Gastroesophageal sphincter (tissue), 3 donors: ENCODE data around the gene KLHDC9.

Source experiments
- CTCF ChIP-seq, 4 experiments: fragments of 200-600 bp in 2 of 4; fragments of 450-650 bp in 2 of 4; sonication (generic) in 1 of 4; IDR thresholded peaks; one replicate each; pipeline ENCODE4 v1.5.1; 2017 to 2019; ENCODE audit warnings: antibody characterized with exemption in 4 of 4, mild to moderate bottlenecking in 2 of 4, moderate library complexity in 2 of 4
- EP300 ChIP-seq: sonication (generic); formaldehyde crosslinking; IDR thresholded peaks from one replicate; pipeline ENCODE4 v1.6.1; 2017; ENCODE audit warnings: antibody characterized with exemption, mild to moderate bottlenecking
- POLR2A ChIP-seq, 2 donors: fragments of 450-650 bp; IDR thresholded peaks; one replicate each; pipeline ENCODE4 v1.6.1; 2017; ENCODE audit warnings: antibody characterized with exemption in 2 of 2, mild to moderate bottlenecking in 2 of 2, moderate library complexity in 1 of 2

GRCh38 chr1:161140755-161141400 is 42.7 kb downstream of the KLHDC9 start:
- TF ChIP-seq CTCF (IDR thresholded peaks at IDR 0.05) (no peak), POLR2A (IDR thresholded peaks at IDR 0.05) (no peak), EP300 (no peak)
